CD14-positive monocyte (primary cell): ENCODE measurements around the gene ENGASE. TPM values are rescaled to one million over a fixed set of nuclear protein-coding genes. Genes with fewer than 3 reads are reported as not detected.

Experiments used
- DNase-seq, 3 donors: peaks; one replicate each; pipeline ENCODE4 v3.0.0-alpha.2; 2011 to 2022
- H2AFZ ChIP-seq: 2 replicates; pipeline ENCODE4 v1.6.0; 2012; ENCODE audit warnings: mild to moderate bottlenecking, low read depth, low read length, inconsistent platforms; ENCODE audit not compliant: insufficient read depth, poor library complexity, severe bottlenecking
- H3K27ac ChIP-seq, 2 donors: 1 replicate in 1 of 2; 2 replicates in 1 of 2; pipeline ENCODE4 v1.5.1; 2012 to 2013; ENCODE audit warnings: low read length in 2 of 2, control low read depth in 1 of 2, inconsistent platforms in 1 of 2, low read depth in 1 of 2, mild to moderate bottlenecking in 1 of 2
- H3K27me3 ChIP-seq, 2 donors: one replicate each; pipeline versions ENCODE4 v1.6.0 to v1.6.1; 2011 to 2013; ENCODE audit warnings: low read length in 2 of 2; ENCODE audit not compliant: control insufficient read depth in 2 of 2, insufficient read depth in 2 of 2
- H3K36me3 ChIP-seq, 2 donors: replicated peaks in 1 of 2; 1 replicate in 1 of 2; 2 replicates in 1 of 2; pipeline versions ENCODE4 v1.5.1 to v1.6.1; 2012 to 2013; ENCODE audit warnings: low read length in 2 of 2, control low read depth in 1 of 2, inconsistent platforms in 1 of 2, mild to moderate bottlenecking in 1 of 2; ENCODE audit not compliant: insufficient read depth in 2 of 2, control insufficient read depth in 1 of 2
- H3K4me1 ChIP-seq, 2 donors: 1 replicate in 1 of 2; 2 replicates in 1 of 2; pipeline versions ENCODE4 v1.5.1 to v1.6.1; 2012 to 2013; ENCODE audit warnings: low read length in 2 of 2, control low read depth in 1 of 2, inconsistent platforms in 1 of 2, mild to moderate bottlenecking in 1 of 2, moderate library complexity in 1 of 2; ENCODE audit not compliant: insufficient read depth in 2 of 2, control insufficient read depth in 1 of 2
- H3K4me2 ChIP-seq: replicated peaks from 2 replicates; pipeline ENCODE3; 2012; ENCODE audit warnings: low read length, moderate library complexity, mild to moderate bottlenecking; ENCODE audit not compliant: poor library complexity, severe bottlenecking; ENCODE audit errors: extremely low read depth
- H3K4me3 ChIP-seq, 3 experiments: fragments of 200-600 bp in 1 of 3; sonication (generic) in 1 of 3; replicated peaks in 1 of 3; 1 replicate in 2 of 3; 2 replicates in 1 of 3; pipeline ENCODE4 v1.5.1; 2011 to 2013; ENCODE audit warnings: low read length in 3 of 3, mild to moderate bottlenecking in 3 of 3, control low read depth in 2 of 3, low read depth in 2 of 3, inconsistent platforms in 1 of 3, moderate library complexity in 1 of 3
- H3K79me2 ChIP-seq: 2 replicates; pipeline ENCODE4 v1.6.0; 2012; ENCODE audit warnings: mild to moderate bottlenecking, control low read depth, inconsistent platforms, low read length, moderate library complexity; ENCODE audit not compliant: insufficient read depth
- H3K9ac ChIP-seq: 2 replicates; pipeline ENCODE4 v1.6.0; 2017; ENCODE audit warnings: low read length, mild to moderate bottlenecking; ENCODE audit not compliant: insufficient read depth, poor library complexity, severe bottlenecking
- H3K9me3 ChIP-seq, 2 donors: replicated peaks in 1 of 2; 1 replicate in 1 of 2; 2 replicates in 1 of 2; pipeline versions ENCODE4 v1.5.1 to v1.6.1; 2012 to 2013; ENCODE audit warnings: low read length in 2 of 2, control low read depth in 1 of 2; ENCODE audit not compliant: control insufficient read depth in 1 of 2, insufficient read depth in 1 of 2
- H4K20me1 ChIP-seq: 2 replicates; pipeline ENCODE4 v1.6.0; 2012; ENCODE audit warnings: mild to moderate bottlenecking, low read length, control low read depth, moderate library complexity; ENCODE audit not compliant: insufficient read depth
- H3K27ac Mint-ChIP-seq, 7 donors: one replicate each; pipeline ENCODE4 v1.8.0; 2020; ENCODE audit warnings: mild to moderate bottlenecking in 7 of 7, mixed read lengths in 7 of 7, moderate library complexity in 6 of 7, inconsistent platforms in 2 of 7
- H3K27me3 Mint-ChIP-seq, 3 donors: one replicate each; pipeline ENCODE4 v1.8.0; 2021 to 2022; ENCODE audit warnings: low read depth in 3 of 3, mild to moderate bottlenecking in 3 of 3, mixed read lengths in 3 of 3, moderate library complexity in 3 of 3, inconsistent platforms in 1 of 3
- H3K36me3 Mint-ChIP-seq, 2 donors: one replicate each; pipeline ENCODE4 v1.8.0; 2020; ENCODE audit warnings: mixed read lengths in 2 of 2, inconsistent platforms in 1 of 2, mild to moderate bottlenecking in 1 of 2
- H3K4me1 Mint-ChIP-seq: one replicate; pipeline ENCODE4 v1.8.0; 2020; ENCODE audit warnings: mild to moderate bottlenecking, mixed read lengths
- H3K4me3 Mint-ChIP-seq, 2 donors: one replicate each; pipeline ENCODE4 v1.8.0; 2020; ENCODE audit warnings: mild to moderate bottlenecking in 2 of 2, mixed read lengths in 2 of 2, moderate library complexity in 1 of 2
- H3K9me3 Mint-ChIP-seq, 7 donors: one replicate each; pipeline ENCODE4 v1.8.0; 2020 to 2022; ENCODE audit warnings: mixed read lengths in 7 of 7, mild to moderate bottlenecking in 6 of 7, moderate library complexity in 6 of 7, inconsistent platforms in 2 of 7
- CTCF ChIP-seq: fragments of 200-600 bp; IDR thresholded peaks from one replicate; pipeline ENCODE4 v1.8.0; 2022; ENCODE audit warnings: antibody characterized with exemption, mild to moderate bottlenecking
- WGBS: methylation state at CpG from one replicate; pipeline ENCODE4 v1.1.5; 2013; ENCODE audit warnings: missing lambda C conversion rate; ENCODE audit not compliant: insufficient coverage; 5-methylcytosine and 5-hydroxymethylcytosine counted together
- intact Hi-C, 2 donors: fragments of 100-400 bp; cut with micrococcal nuclease; formaldehyde crosslinking; loops; one replicate each; pipeline versions ENCODE4 v1.15.0 to v1.15.1; 2023
- polyA plus RNA-seq, 3 donors: library from polyadenylated mRNA; depleted of rRNA in 1 of 3; unstranded in 2 of 3; stranded (reverse) in 1 of 3; fragments of 300-500 nt in 2 of 3; fragments of >200 nt in 1 of 3; fragmentation: Illumina TruSeq in 2 of 3; gene quantifications; 1 replicate in 2 of 3; 2 replicates in 1 of 3; pipeline ENCODE4 v1.2.3, GENCODE V29; 2012 to 2021

ENGASE gene
- polyA plus RNA-seq, 3 donors: 2.6 to 150 (median 3.0) TPM

- Histone ChIP-seq H3K36me3 (peaks cover 0 to 8% of the 10 kb centered on the region in 2 donors), H3K27ac (no peak overlapping the region), H2AFZ (no peak overlapping the region), H3K4me1 (peaks cover 24 to 26% of the 10 kb centered on the region in 2 donors), H3K4me3 (no peak overlapping the region), H3K4me2 (no peak overlapping the region), H3K9ac (no peak overlapping the region), H3K27me3 (no peaks in the 10 kb centered on the region), H3K9me3 (no peaks in the 10 kb centered on the region), H4K20me1 (peaks cover 8% of the 10 kb centered on the region), H3K79me2 (peaks cover 26% of the 10 kb centered on the region)
- Mint-ChIP-seq H3K4me3 (no peak overlapping the region), H3K4me1 (peaks cover 27% of the 10 kb centered on the region), H3K36me3 (peaks cover 3% of the 10 kb centered on the region in 2 donors), H3K27me3 (peaks cover 0 to 4% (median 1%) of the 10 kb centered on the region in 3 donors), H3K27ac (no peak overlapping the region), H3K9me3 (peaks cover 0 to 3% (median 0%) of the 10 kb centered on the region in 7 donors)
- TF ChIP-seq CTCF: no peak
- 96% methylated on average over 9 of the region's 10 CpGs for WGBS
- intact Hi-C loops: no loop called here
- no peak for DNase-seq
Observed at GRCh38 chr17:79072544-79072943, 2.1 kb upstream of the ENGASE start.

- TF ChIP-seq CTCF: no peak
- H3K27me3 Mint-ChIP-seq: peaks cover 0 to 4% (median 1%) of the 10 kb centered on the region in 3 donors
- peaks cover 27% of the 10 kb centered on the region for H3K4me1 Mint-ChIP-seq
- Histone ChIP-seq H3K9me3 (no peaks in the 10 kb centered on the region), H3K79me2 (peaks cover 27% of the 10 kb centered on the region), H3K9ac (no peak overlapping the region), H3K4me2 (no peak overlapping the region), H3K4me3 (no peak overlapping the region), H3K4me1 (peaks cover 24 to 26% of the 10 kb centered on the region in 2 donors), H3K36me3 (peaks cover under 1 to 14% of the 10 kb centered on the region in 2 donors), H3K27me3 (no peaks in the 10 kb centered on the region), H3K27ac (peak overlapping the region; percentile 70 to 73), H4K20me1 (peaks cover 8% of the 10 kb centered on the region), H2AFZ (peak overlapping the region; percentile 55)
- H3K9me3 Mint-ChIP-seq: peaks cover 0 to 3% (median 0%) of the 10 kb centered on the region in 7 donors
- 100% methylated on average over 7 of the region's 8 CpGs for WGBS
- no peak for DNase-seq
- peak overlapping the region in 1 of 7 donors; percentile 47 for H3K27ac Mint-ChIP-seq
- H3K4me3 Mint-ChIP-seq: no peak overlapping the region
- peaks cover 7 to 9% of the 10 kb centered on the region in 2 donors for H3K36me3 Mint-ChIP-seq
- intact Hi-C loops: no loop called here
Observed at GRCh38 chr17:79073016-79073705, 1.5 kb upstream of the ENGASE start.
